Measurements from ENCODE around the gene TUBB3. TPM values are rescaled to one million over a fixed set of nuclear protein-coding genes. Genes with fewer than 3 reads are reported as not detected.

TUBB3 gene
- total RNA-seq, 4 donors from 2014 or later, result 5.3 to 11.8 (median 9.1) TPM

DNA sequence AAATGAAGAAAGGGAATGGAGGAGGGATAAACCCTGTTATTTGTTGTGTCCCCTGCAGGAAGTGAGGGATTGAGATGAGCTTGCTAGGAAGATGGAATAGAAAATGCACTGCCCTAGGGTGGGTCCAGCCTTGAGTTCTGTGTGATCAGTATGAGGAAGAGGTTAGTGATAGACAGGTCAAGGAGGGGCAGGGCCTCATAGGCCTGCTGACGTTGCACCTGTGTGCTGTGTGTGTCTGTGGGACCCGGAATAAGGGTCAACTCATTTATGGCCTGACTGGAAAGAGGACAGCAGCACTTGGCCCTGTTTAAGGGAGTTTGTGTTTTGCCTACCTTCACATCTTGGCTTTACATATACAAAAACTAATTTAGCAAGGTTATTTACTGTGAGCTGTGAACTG, 51.7 kb downstream of the TUBB3 start:
- Histone ChIP-seq H3K9me3 (peaks cover 0 to 2% (median 0%) of the 10 kb centered on the region in 3 donors), H3K36me3 (peaks cover 0 to 30% of the 10 kb centered on the region in 2 donors), H3K4me1 (peaks cover 0 to 43% (median 20%) of the 10 kb centered on the region in 3 donors), H3K27me3 (no peaks in the 10 kb centered on the region), H3K27ac (no peak overlapping the region), H3K4me3 (no peak overlapping the region)
- TF ChIP-seq POLR2A (IDR thresholded peaks at IDR 0.05), result no peak
- TF ChIP-seq EP300 (IDR thresholded peaks at IDR 0.05), result no peak
- no peak for TF ChIP-seq POLR2AphosphoS5 (IDR thresholded peaks at IDR 0.05)
- TF ChIP-seq, protein P1, sequence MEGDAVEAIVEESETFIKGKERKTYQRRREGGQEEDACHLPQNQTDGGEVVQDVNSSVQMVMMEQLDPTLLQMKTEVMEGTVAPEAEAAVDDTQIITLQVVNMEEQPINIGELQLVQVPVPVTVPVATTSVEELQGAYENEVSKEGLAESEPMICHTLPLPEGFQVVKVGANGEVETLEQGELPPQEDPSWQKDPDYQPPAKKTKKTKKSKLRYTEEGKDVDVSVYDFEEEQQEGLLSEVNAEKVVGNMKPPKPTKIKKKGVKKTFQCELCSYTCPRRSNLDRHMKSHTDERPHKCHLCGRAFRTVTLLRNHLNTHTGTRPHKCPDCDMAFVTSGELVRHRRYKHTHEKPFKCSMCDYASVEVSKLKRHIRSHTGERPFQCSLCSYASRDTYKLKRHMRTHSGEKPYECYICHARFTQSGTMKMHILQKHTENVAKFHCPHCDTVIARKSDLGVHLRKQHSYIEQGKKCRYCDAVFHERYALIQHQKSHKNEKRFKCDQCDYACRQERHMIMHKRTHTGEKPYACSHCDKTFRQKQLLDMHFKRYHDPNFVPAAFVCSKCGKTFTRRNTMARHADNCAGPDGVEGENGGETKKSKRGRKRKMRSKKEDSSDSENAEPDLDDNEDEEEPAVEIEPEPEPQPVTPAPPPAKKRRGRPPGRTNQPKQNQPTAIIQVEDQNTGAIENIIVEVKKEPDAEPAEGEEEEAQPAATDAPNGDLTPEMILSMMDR (IDR thresholded peaks at IDR 0.05), result no peak
- WGBS, 2 donors (ENCODE audit: low coverage in 1 of 2), result 65 to 80% methylated on average over 2 of the region's 2 CpGs
- ATAC-seq, result no peak

DNA sequence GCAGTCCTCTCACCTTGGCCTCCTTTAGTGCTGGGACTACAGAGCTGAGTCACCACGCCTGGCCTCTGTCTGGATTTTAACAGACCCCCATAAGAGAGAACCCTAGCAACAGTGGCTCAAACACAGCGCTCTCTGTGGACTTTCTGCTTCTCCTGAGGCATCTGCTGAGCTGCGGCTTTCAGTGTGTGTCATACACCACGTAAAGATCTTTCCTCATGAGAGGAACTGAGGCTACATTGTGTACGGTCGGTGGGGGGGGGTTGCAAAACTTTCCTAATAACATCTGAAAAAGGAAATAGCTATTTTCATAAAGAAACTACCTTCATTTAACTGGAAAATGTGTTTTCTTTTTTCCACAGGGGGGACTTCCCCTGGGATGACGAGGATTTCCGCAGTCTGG, 58.3 kb downstream of the TUBB3 start:
- Histone ChIP-seq H3K9me3 (no peaks in the 10 kb centered on the region), H3K4me1 (no peaks in the 10 kb centered on the region), H3K27me3 (no peaks in the 10 kb centered on the region), H3K4me3 (no peak overlapping the region), H3K36me3 (peaks cover 0 to 88% of the 10 kb centered on the region in 2 donors), H3K27ac (no peak overlapping the region)
- 86 to 89% methylated on average over 5 to 6 of the region's 8 CpGs for WGBS, 2 donors (ENCODE audit: low coverage in 1 of 2)
- ATAC-seq, result no peak
- no peak for TF ChIP-seq EP300 (IDR thresholded peaks at IDR 0.05)
- no peak for TF ChIP-seq POLR2AphosphoS5 (IDR thresholded peaks at IDR 0.05)
- no peak for TF ChIP-seq POLR2A (IDR thresholded peaks at IDR 0.05)
- TF ChIP-seq, protein P1 (IDR thresholded peaks at IDR 0.05), result no peak

GRCh38 chr16:89982318-89982717, 59.2 kb downstream of the TUBB3 start:
- 95 to 97% methylated on average over 4 to 5 of the region's 9 CpGs for WGBS, 2 donors (ENCODE audit: low coverage in 1 of 2)
- Histone ChIP-seq H3K4me1 (no peaks in the 10 kb centered on the region), H3K36me3 (peaks cover 0 to 97% of the 10 kb centered on the region in 2 donors), H3K27ac (no peak overlapping the region), H3K9me3 (no peaks in the 10 kb centered on the region), H3K4me3 (no peak overlapping the region), H3K27me3 (no peaks in the 10 kb centered on the region)
- TF ChIP-seq, protein P1 (IDR thresholded peaks at IDR 0.05), result no peak
- TF ChIP-seq EP300 (IDR thresholded peaks at IDR 0.05) (no peak), POLR2A (IDR thresholded peaks at IDR 0.05) (no peak), POLR2AphosphoS5 (IDR thresholded peaks at IDR 0.05) (no peak)
- no peak for ATAC-seq

DNA sequence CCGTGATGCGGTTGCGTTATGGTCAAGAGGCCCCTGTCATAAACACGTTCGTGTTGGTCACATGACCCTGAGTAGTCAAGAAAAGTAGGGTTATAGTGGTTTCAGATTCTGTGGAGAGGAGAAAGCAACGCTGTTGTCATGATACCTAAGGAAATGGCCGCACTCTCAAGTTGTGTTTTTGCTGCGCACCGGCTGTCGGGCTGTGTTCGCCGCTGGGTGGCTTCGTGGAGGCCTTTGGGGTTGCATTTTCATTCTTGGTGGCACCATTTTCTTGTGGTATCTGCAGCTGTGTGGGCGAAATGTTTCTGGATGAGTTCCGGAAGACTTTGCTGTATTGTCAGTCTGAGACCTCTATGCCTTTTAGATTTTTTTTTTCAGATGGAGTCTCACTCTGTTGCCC, 60.4 kb downstream of the TUBB3 start:
- Histone ChIP-seq H3K4me3 (no peak overlapping the region), H3K27me3 (no peaks in the 10 kb centered on the region), H3K4me1 (no peaks in the 10 kb centered on the region), H3K36me3 (peaks cover 0 to 95% of the 10 kb centered on the region in 2 donors), H3K9me3 (no peaks in the 10 kb centered on the region), H3K27ac (no peak overlapping the region)
- TF ChIP-seq POLR2AphosphoS5 (IDR thresholded peaks at IDR 0.05), result no peak
- no peak for TF ChIP-seq EP300 (IDR thresholded peaks at IDR 0.05)
- TF ChIP-seq POLR2A (IDR thresholded peaks at IDR 0.05), result no peak
- TF ChIP-seq, protein P1 (IDR thresholded peaks at IDR 0.05), result no peak
- no peak for ATAC-seq
- 80 to 84% methylated on average over 14 to 15 of the region's 15 CpGs for WGBS, 2 donors (ENCODE audit: low coverage in 1 of 2)

- Histone ChIP-seq H3K9me3 (no peaks in the 10 kb centered on the region), H3K36me3 (peaks cover 0 to 95% of the 10 kb centered on the region in 2 donors), H3K27me3 (no peaks in the 10 kb centered on the region), H3K4me1 (no peaks in the 10 kb centered on the region), H3K27ac (no peak overlapping the region), H3K4me3 (no peak overlapping the region)
- 74 to 98% methylated on average over 4 of the region's 7 CpGs for WGBS, 2 donors (ENCODE audit: low coverage in 1 of 2)
- ATAC-seq, result no peak
- no peak for TF ChIP-seq EP300 (IDR thresholded peaks at IDR 0.05)
- TF ChIP-seq POLR2A (IDR thresholded peaks at IDR 0.05), result no peak
- no peak for TF ChIP-seq POLR2AphosphoS5 (IDR thresholded peaks at IDR 0.05)
- TF ChIP-seq, protein P1 (IDR thresholded peaks at IDR 0.05), result no peak
Measured at GRCh38 chr16:89984216-89984615, 61.1 kb downstream of the TUBB3 start.

All from gastroesophageal sphincter (tissue), 4 donors.